PC-9 (cell line): ENCODE data around the gene UBQLN3. TPM values are rescaled to one million over a fixed set of nuclear protein-coding genes. Genes with fewer than 3 reads are reported as not detected.

Experiments
- BruUV-seq: library from RNA; stranded (reverse); fragments of 400-500 nt; replicated peaks from 2 replicates; lab custom pipeline; 2021; lab: Mats Ljungman, UMichigan
- CTCF ChIA-PET: fragments of 300-600 bp; sonication (Branson Sonifier 250); formaldehyde crosslinking; loops from one replicate; lab custom pipeline; 2022; ENCODE audit warnings: antibody characterized with exemption; lab: Charles Lee
- POLR2A ChIA-PET: fragments of 300-600 bp; sonication (Branson Sonifier 250); formaldehyde crosslinking; loops from one replicate; lab custom pipeline; 2022; ENCODE audit warnings: antibody characterized with exemption; ENCODE audit not compliant: unreplicated experiment; lab: Charles Lee
- DNase-seq, 2 experiments: peaks; one replicate each; pipeline versions ENCODE4 v3.0.0 to v3.0.0-alpha.2; 2015 to 2022; ENCODE audit warnings: mixed read lengths in 1 of 2
- H2AFZ ChIP-seq: fragments of 200-600 bp; sonication (generic); 2 replicates; pipeline ENCODE4 v1.8.1; 2017; ENCODE audit warnings: antibody characterized with exemption
- H3F3A ChIP-seq: fragments of 200-600 bp; sonication (generic); 2 replicates; pipeline ENCODE4 v1.8.1; 2017; ENCODE audit warnings: antibody characterized with exemption, mild to moderate bottlenecking, low read depth; ENCODE audit not compliant: insufficient read depth
- H3K27ac ChIP-seq: fragments of 200-600 bp; sonication (generic); 2 replicates; pipeline ENCODE4 v1.6.1; 2016; ENCODE audit warnings: mixed run types
- H3K27me3 ChIP-seq: fragments of 200-600 bp; sonication (generic); 2 replicates; pipeline ENCODE4 v1.6.1; 2016; ENCODE audit warnings: low read depth, mixed run types; ENCODE audit not compliant: insufficient read depth
- H3K36me3 ChIP-seq: fragments of 200-600 bp; sonication (generic); 2 replicates; pipeline ENCODE4 v1.6.1; 2016; ENCODE audit warnings: low read depth, mixed run types
- H3K4me1 ChIP-seq: fragments of 200-600 bp; sonication (generic); replicated peaks from 2 replicates; pipeline ENCODE4 v1.6.1; 2016; ENCODE audit warnings: mixed run types; ENCODE audit not compliant: insufficient read depth
- H3K4me2 ChIP-seq: fragments of 200-600 bp; sonication (generic); 2 replicates; pipeline ENCODE4 v1.6.1; 2017; ENCODE audit warnings: mixed run types
- H3K4me3 ChIP-seq: fragments of 200-600 bp; sonication (generic); 2 replicates; pipeline ENCODE4 v1.6.1; 2016; ENCODE audit warnings: mixed run types
- H3K79me2 ChIP-seq: fragments of 200-600 bp; sonication (generic); 2 replicates; pipeline ENCODE4 v1.6.1; 2017; ENCODE audit warnings: low read depth, mixed run types
- H3K9me2 ChIP-seq: fragments of 200-600 bp; sonication (generic); 2 replicates; pipeline ENCODE4 v1.8.1; 2017; ENCODE audit warnings: mild to moderate bottlenecking; ENCODE audit not compliant: insufficient read depth
- H3K9me3 ChIP-seq: fragments of 200-600 bp; sonication (generic); 2 replicates; pipeline ENCODE4 v1.8.1; 2016; ENCODE audit warnings: low read depth; ENCODE audit not compliant: insufficient read depth
- H4K20me1 ChIP-seq: fragments of 200-600 bp; sonication (generic); 2 replicates; pipeline ENCODE4 v1.8.1; 2017; ENCODE audit not compliant: insufficient read depth
- EZH2 ChIP-seq: fragments of 200-600 bp; sonication (generic); IDR thresholded peaks from 2 replicates; pipeline ENCODE4 v1.8.0; 2017; ENCODE audit warnings: antibody characterized with exemption, low read depth
- intact Hi-C: fragments of 100-400 bp; cut with micrococcal nuclease; formaldehyde crosslinking; loops from one replicate; pipeline ENCODE4 v1.10.0; 2022; ENCODE audit not compliant: unreplicated experiment
- total RNA-seq: library from RNA; stranded (reverse); gene quantifications from 2 replicates; pipeline ENCODE4 v1.2.3, GENCODE V29; 2021
- TF ChIP-seq, protein P1 (sequence below): fragments of 200-600 bp; sonication (generic); conservative IDR thresholded peaks from 2 replicates; pipeline ENCODE4 v1.6.1; 2017; ENCODE audit warnings: mixed run types, antibody characterized with exemption, mild to moderate bottlenecking, moderate library complexity

UBQLN3 gene
- total RNA-seq, 1 experiment from 2014 or later = not detected

DNA sequence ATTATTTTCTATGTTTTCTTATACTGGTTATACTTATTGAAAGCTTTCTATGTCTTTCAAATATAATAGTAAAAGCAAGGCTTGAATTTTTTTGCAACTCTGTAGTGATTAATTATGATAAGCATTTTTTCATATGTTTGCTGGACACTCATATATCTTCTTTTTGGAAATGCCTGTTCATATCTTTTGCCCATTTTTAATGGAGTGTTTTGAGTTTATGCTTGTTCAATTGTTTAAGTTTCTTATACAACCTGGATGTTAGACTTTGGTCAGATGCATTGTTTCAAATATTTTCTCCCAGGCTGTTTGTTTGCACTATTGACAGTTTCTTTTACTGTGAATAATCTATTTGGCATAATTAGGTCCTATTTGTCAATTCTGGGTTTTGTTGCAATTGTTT is 26.7 kb upstream of the UBQLN3 start:
- H3K27me3 ChIP-seq = no peaks in the 10 kb centered on the region
- DNase-seq = no peak
- no peak overlapping the region for H3K4me2 ChIP-seq
- no peaks in the 10 kb centered on the region for H3K9me3 ChIP-seq
- H3K36me3 ChIP-seq = no peaks in the 10 kb centered on the region
- no peak overlapping the region for H3K4me3 ChIP-seq
- POLR2A ChIA-PET = no interaction called here
- H3K27ac ChIP-seq = no peak overlapping the region
- H3K9me2 ChIP-seq = no peaks in the 10 kb centered on the region
- no peaks in the 10 kb centered on the region for H3K79me2 ChIP-seq
- no peak overlapping the region for H2AFZ ChIP-seq
- intact Hi-C loops = no loop called here
- TF ChIP-seq, protein P1, sequence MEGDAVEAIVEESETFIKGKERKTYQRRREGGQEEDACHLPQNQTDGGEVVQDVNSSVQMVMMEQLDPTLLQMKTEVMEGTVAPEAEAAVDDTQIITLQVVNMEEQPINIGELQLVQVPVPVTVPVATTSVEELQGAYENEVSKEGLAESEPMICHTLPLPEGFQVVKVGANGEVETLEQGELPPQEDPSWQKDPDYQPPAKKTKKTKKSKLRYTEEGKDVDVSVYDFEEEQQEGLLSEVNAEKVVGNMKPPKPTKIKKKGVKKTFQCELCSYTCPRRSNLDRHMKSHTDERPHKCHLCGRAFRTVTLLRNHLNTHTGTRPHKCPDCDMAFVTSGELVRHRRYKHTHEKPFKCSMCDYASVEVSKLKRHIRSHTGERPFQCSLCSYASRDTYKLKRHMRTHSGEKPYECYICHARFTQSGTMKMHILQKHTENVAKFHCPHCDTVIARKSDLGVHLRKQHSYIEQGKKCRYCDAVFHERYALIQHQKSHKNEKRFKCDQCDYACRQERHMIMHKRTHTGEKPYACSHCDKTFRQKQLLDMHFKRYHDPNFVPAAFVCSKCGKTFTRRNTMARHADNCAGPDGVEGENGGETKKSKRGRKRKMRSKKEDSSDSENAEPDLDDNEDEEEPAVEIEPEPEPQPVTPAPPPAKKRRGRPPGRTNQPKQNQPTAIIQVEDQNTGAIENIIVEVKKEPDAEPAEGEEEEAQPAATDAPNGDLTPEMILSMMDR = no peak
- TF ChIP-seq EZH2 = no peak
- CTCF ChIA-PET = no interaction called here
- H3F3A ChIP-seq = no peaks in the 10 kb centered on the region
- H4K20me1 ChIP-seq = no peaks in the 10 kb centered on the region
- no peaks in the 10 kb centered on the region for H3K4me1 ChIP-seq
- no TSS peak for BruUV-seq

DNA sequence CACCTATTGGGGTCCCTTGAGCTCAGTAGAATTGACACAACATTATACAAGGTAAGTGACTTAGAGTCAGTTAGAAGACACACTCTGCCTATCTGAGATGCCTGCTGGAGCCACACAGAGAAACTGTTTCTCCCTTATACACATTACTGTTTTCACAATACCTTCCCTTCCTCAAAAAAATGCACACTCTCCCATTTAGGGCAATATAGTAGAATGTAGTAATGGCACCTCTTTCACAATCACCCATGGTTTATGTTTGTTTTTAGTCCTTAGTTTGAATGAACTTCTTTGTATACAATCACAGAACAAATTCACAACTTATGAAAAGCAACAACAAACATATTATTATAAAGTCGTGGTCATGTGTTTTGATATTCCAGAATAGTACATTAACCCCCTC is 24.3 kb upstream of the UBQLN3 start:
- Histone ChIP-seq H3K4me2 (no peak overlapping the region), H2AFZ (no peak overlapping the region), H3K4me1 (no peaks in the 10 kb centered on the region), H3K27me3 (no peaks in the 10 kb centered on the region), H3K4me3 (no peak overlapping the region), H3K9me3 (no peaks in the 10 kb centered on the region), H4K20me1 (no peaks in the 10 kb centered on the region), H3K27ac (no peak overlapping the region), H3K79me2 (no peaks in the 10 kb centered on the region), H3K36me3 (no peaks in the 10 kb centered on the region), H3F3A (no peaks in the 10 kb centered on the region), H3K9me2 (no peaks in the 10 kb centered on the region)
- POLR2A ChIA-PET = no interaction called here
- TF ChIP-seq, protein P1 = no peak
- TF ChIP-seq EZH2 = no peak
- CTCF ChIA-PET = no interaction called here
- no TSS peak for BruUV-seq
- DNase-seq = no peak
- intact Hi-C loops = no loop called here

DNA sequence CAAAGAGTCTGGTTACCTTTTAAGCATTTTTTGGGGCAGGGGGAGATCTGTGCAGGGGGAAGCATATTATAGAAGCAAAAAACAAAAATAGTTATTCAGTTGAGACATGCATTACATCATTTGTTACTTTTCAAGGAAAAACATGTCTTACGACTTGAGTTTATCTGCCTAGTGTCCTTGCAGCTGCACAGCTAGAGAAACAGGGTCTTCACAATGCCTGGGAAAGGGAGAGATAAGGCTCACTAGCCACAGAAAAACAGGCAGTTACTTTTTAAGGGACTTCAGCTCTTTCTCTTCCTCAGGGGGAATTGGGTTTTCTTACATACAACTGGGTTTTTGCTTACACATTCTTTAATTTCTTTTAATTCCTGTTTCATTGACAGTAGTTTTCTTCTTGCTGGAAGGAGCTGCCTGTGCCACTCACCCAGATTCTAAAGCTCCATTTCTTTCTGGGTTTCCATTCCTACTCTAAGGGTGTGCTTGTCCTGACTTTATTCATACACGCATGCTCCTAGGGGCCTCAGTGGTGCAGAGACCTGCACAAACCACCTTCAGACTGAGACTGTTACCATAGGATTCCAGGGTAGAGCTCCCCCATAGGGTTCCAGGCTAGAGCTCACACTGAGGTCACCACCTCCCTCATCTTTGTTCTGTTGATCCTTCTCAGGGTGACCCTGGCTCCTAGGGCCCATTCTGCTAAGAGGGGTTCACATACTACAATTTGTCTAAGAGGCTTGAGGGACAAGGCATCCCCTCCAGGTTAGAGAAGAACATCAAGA is 21.5 kb upstream of the UBQLN3 start:
- Histone ChIP-seq H3K79me2 (no peaks in the 10 kb centered on the region), H3K4me1 (no peaks in the 10 kb centered on the region), H3K4me2 (no peak overlapping the region), H3K9me3 (no peaks in the 10 kb centered on the region), H2AFZ (no peak overlapping the region), H3K4me3 (no peak overlapping the region), H3K9me2 (no peaks in the 10 kb centered on the region), H3K27me3 (no peaks in the 10 kb centered on the region), H3F3A (no peaks in the 10 kb centered on the region), H4K20me1 (no peaks in the 10 kb centered on the region), H3K36me3 (no peaks in the 10 kb centered on the region), H3K27ac (no peak overlapping the region)
- no peak for TF ChIP-seq EZH2
- TF ChIP-seq, protein P1 = no peak
- ChIA-PET POLR2A (no interaction called here), CTCF (no interaction called here)
- BruUV-seq = no TSS peak
- intact Hi-C loops = no loop called here
- no peak for DNase-seq
